A673 (cell line): ENCODE data around the gene FGF18. TPM values are rescaled to one million over a fixed set of nuclear protein-coding genes. Genes with fewer than 3 reads are reported as not detected.

ENCODE experiments used
- BruUV-seq: library from RNA; stranded (reverse); fragments of 400-500 nt; replicated peaks from 2 replicates; lab custom pipeline; 2021; lab: Mats Ljungman, UMichigan
- CTCF ChIA-PET: fragments of 300-600 bp; sonication (Branson Sonifier 250); formaldehyde crosslinking; loops from one replicate; lab custom pipeline; 2022; ENCODE audit warnings: antibody characterized with exemption; lab: Charles Lee
- POLR2A ChIA-PET: fragments of 300-600 bp; sonication (Branson Sonifier 250); formaldehyde crosslinking; loops from one replicate; lab custom pipeline; 2022; ENCODE audit warnings: antibody characterized with exemption; ENCODE audit not compliant: low non-redundant PET; lab: Charles Lee
- DNase-seq: peaks from one replicate; pipeline ENCODE4 v3.0.0-alpha.2; 2015; ENCODE audit warnings: low spot score
- H3K27ac ChIP-seq: fragments of 200-600 bp; sonication (generic); 2 replicates; pipeline ENCODE4 v1.5.1; 2016; ENCODE audit warnings: mixed run types, low read depth, mild to moderate bottlenecking, mixed read lengths, antibody characterized with exemption, low read length; ENCODE audit not compliant: poor library complexity, severe bottlenecking
- H3K27me3 ChIP-seq: fragments of 200-600 bp; sonication (generic); replicated peaks from 2 replicates; pipeline ENCODE4 v1.6.1; 2017; ENCODE audit warnings: mixed run types, low read depth, mild to moderate bottlenecking, mixed read lengths, antibody characterized with exemption, low read length; ENCODE audit not compliant: insufficient read depth, poor library complexity
- H3K36me3 ChIP-seq: fragments of 200-600 bp; sonication (generic); 2 replicates; pipeline ENCODE4 v1.6.1; 2016; ENCODE audit warnings: mixed run types, mild to moderate bottlenecking, mixed read lengths, antibody characterized with exemption, low read length; ENCODE audit not compliant: insufficient read depth, poor library complexity, severe bottlenecking
- H3K4me1 ChIP-seq: fragments of 200-600 bp; sonication (generic); 2 replicates; pipeline ENCODE4 v1.6.1; 2017; ENCODE audit warnings: mixed run types, mild to moderate bottlenecking, mixed read lengths, antibody characterized with exemption, low read length; ENCODE audit not compliant: insufficient read depth, poor library complexity, severe bottlenecking
- H3K4me3 ChIP-seq: fragments of 200-600 bp; sonication (generic); 2 replicates; pipeline ENCODE4 v1.5.1; 2016; ENCODE audit warnings: low read depth, mixed run types, mild to moderate bottlenecking, mixed read lengths, low read length; ENCODE audit not compliant: poor library complexity, severe bottlenecking
- H3K9me3 ChIP-seq: fragments of 200-600 bp; sonication (generic); 2 replicates; pipeline ENCODE4 v1.6.1; 2016; ENCODE audit warnings: mixed run types, low read depth, mild to moderate bottlenecking, mixed read lengths, antibody characterized with exemption, low read length; ENCODE audit not compliant: poor library complexity, severe bottlenecking
- CTCF ChIP-seq: fragments of 300-800, 200-600 bp; sonication (generic); conservative IDR thresholded peaks from 2 replicates; pipeline ENCODE4 v1.5.1; 2017; ENCODE audit warnings: low read depth, mild to moderate bottlenecking, antibody characterized with exemption, low read length, moderate library complexity, mixed read lengths
- EZH2 ChIP-seq: fragments of 200-600 bp; sonication (generic); IDR thresholded peaks from 2 replicates; pipeline ENCODE4 v1.6.1; 2017; ENCODE audit warnings: borderline replicate concordance, low read depth, mild to moderate bottlenecking, mixed read lengths, antibody characterized with exemption, low read length; ENCODE audit not compliant: poor library complexity, severe bottlenecking
- intact Hi-C: fragments of 100-400 bp; cut with micrococcal nuclease; formaldehyde crosslinking; loops from one replicate; pipeline ENCODE4 v1.10.0; 2022; ENCODE audit not compliant: unreplicated experiment
- total RNA-seq: library from RNA; stranded (reverse); gene quantifications from 2 replicates; pipeline ENCODE4 v1.2.3, GENCODE V29; 2021

The FGF18 gene
- total RNA-seq, 1 experiment from 2014 or later = 1.3 TPM

- Histone ChIP-seq H3K4me1 (peaks cover 8% of the 10 kb centered on the region), H3K9me3 (no peaks in the 10 kb centered on the region), H3K27me3 (peaks cover 7% of the 10 kb centered on the region), H3K4me3 (peak overlapping the region; percentile 46), H3K36me3 (no peaks in the 10 kb centered on the region), H3K27ac (no peak overlapping the region)
- peak; percentile 54 for DNase-seq
- no peak for TF ChIP-seq CTCF
- TF ChIP-seq EZH2 = no peak
- ChIA-PET POLR2A (no interaction called here), CTCF (no interaction called here)
- intact Hi-C loops = loop anchor here (10.0 kb wide), 1 partner anchor 204 kb away; no protein-coding TSS in a partner anchor
- BruUV-seq = no TSS peak
These were observed 1.2 kb downstream of the FGF18 start for GRCh38 chr5:171420431-171421241.

GRCh38 chr5:171421331-171422262 lies 2.1 kb downstream of the FGF18 start:
- no peaks in the 10 kb centered on the region for H3K9me3 ChIP-seq
- H3K4me3 ChIP-seq = no peak overlapping the region
- ChIA-PET POLR2A (no interaction called here), CTCF (no interaction called here)
- H3K36me3 ChIP-seq = no peaks in the 10 kb centered on the region
- H3K4me1 ChIP-seq = peaks cover 8% of the 10 kb centered on the region
- no peak for DNase-seq
- TF ChIP-seq EZH2 = no peak
- TF ChIP-seq CTCF = no peak
- no peak overlapping the region for H3K27ac ChIP-seq
- intact Hi-C loops = loop anchor here (10.0 kb wide), 1 partner anchor 203 kb away; no protein-coding TSS in a partner anchor
- BruUV-seq = no TSS peak
- peaks cover 7% of the 10 kb centered on the region for H3K27me3 ChIP-seq

GRCh38 chr5:171422495-171422894 lies 3.0 kb downstream of the FGF18 start:
- no peak overlapping the region for H3K4me3 ChIP-seq
- no peaks in the 10 kb centered on the region for H3K36me3 ChIP-seq
- H3K27ac ChIP-seq = no peak overlapping the region
- TF ChIP-seq EZH2 = no peak
- no peak for TF ChIP-seq CTCF
- POLR2A ChIA-PET = no interaction called here
- H3K27me3 ChIP-seq = peaks cover 7% of the 10 kb centered on the region
- no TSS peak for BruUV-seq
- no peak for DNase-seq
- CTCF ChIA-PET = no interaction called here
- peaks cover 8% of the 10 kb centered on the region for H3K4me1 ChIP-seq
- H3K9me3 ChIP-seq = no peaks in the 10 kb centered on the region
- intact Hi-C loops = loop anchor here (10.0 kb wide), 1 partner anchor 202 kb away; no protein-coding TSS in a partner anchor
